Keratinocyte (primary cell): Measurements from ENCODE around the gene SKI.

Experiments used
- CTCF ChIP-seq, 3 experiments: IDR thresholded peaks in 1 of 3; conservative IDR thresholded peaks in 1 of 3; optimal IDR thresholded peaks in 1 of 3; 2 replicates in 2 of 3; 3 replicates in 1 of 3; pipeline versions ENCODE3 to v1.5.1; 2011; ENCODE audit warnings: low read length in 3 of 3, mild to moderate bottlenecking in 3 of 3, moderate library complexity in 2 of 3, control low read depth in 1 of 3, inconsistent platforms in 1 of 3; ENCODE audit not compliant: insufficient read depth in 2 of 3; ENCODE audit errors: extremely low read depth in 1 of 3
- EZH2 ChIP-seq: IDR thresholded peaks from one replicate; pipeline ENCODE4 v1.6.1; 2012; ENCODE audit warnings: inconsistent platforms, mild to moderate bottlenecking, low read length, moderate library complexity

- TF ChIP-seq CTCF (optimal IDR thresholded peaks at IDR 0.05 in 1 of 3, IDR thresholded peaks at IDR 0.05 in 1 of 3, conservative IDR thresholded peaks at IDR 0.05 in 1 of 3; ENCODE audit: extremely low read depth in 1 of 3, insufficient read depth in 2 of 3, low read length in 3 of 3): no peak
- TF ChIP-seq EZH2: no peak
Observed at GRCh38 chr1:2252423-2252822, 24.3 kb downstream of the SKI start.
